Middle frontal gyrus (tissue), 1 donor: ENCODE data around the gene HARBI1.
A peak's percentile ranks its signal among the peaks of the same experiment; 100 is the strongest.
"Not testable (repeated sequence)": the region's sequence is repeated elsewhere in the genome, so short reads cannot be mapped to it uniquely, and the experiment has no call there.

Experiments
- DNase-seq: peaks from one replicate; pipeline ENCODE4 v3.0.0-alpha.2; 2015; ENCODE audit warnings: low spot score; ENCODE audit errors: extremely low spot score

HARBI1 gene

GRCh38 chr11:46597609-46598219 lies 19.3 kb downstream of the HARBI1 start:
- no peak for DNase-seq

GRCh38 chr11:46597155-46597554 lies 19.9 kb downstream of the HARBI1 start:
- DNase-seq = no peak

- DNase-seq = no peak
These were observed 22.2 kb downstream of the HARBI1 start for GRCh38 chr11:46594785-46595184.

- DNase-seq = no peak
These were observed 22.7 kb downstream of the HARBI1 start for GRCh38 chr11:46594374-46594700.

GRCh38 chr11:46593550-46594373 lies 23.3 kb downstream of the HARBI1 start, which contains the start of gene AMBRA1:
Gene AMBRA1, minus strand, starts transcription at chr11:46594023. Its CDS starts 45,643 bp downstream, at chr11:46548380.
- DNase-seq = peak; percentile 80

GRCh38 chr11:46590740-46591605 lies 26.1 kb downstream of the HARBI1 start:
- no peak for DNase-seq

GRCh38 chr11:46588915-46589314 lies 28.1 kb downstream of the HARBI1 start:
- DNase-seq = no peak

- no peak for DNase-seq
These were observed 28.9 kb downstream of the HARBI1 start for GRCh38 chr11:46588131-46588530.

- not testable (repeated sequence) for DNase-seq
These were observed 33.5 kb downstream of the HARBI1 start for GRCh38 chr11:46583513-46583912.

- no peak for DNase-seq
These were observed 34.4 kb downstream of the HARBI1 start for GRCh38 chr11:46582588-46582987.

- no peak for DNase-seq
These were observed 40.0 kb downstream of the HARBI1 start for GRCh38 chr11:46577058-46577457.

GRCh38 chr11:46574656-46575055 lies 42.4 kb downstream of the HARBI1 start:
- no peak for DNase-seq

GRCh38 chr11:46570790-46571398 lies 46.1 kb downstream of the HARBI1 start:
- DNase-seq = no peak

- DNase-seq = no peak
These were observed 51.7 kb downstream of the HARBI1 start for GRCh38 chr11:46565232-46565840.

GRCh38 chr11:46564459-46564858 lies 52.6 kb downstream of the HARBI1 start:
- no peak for DNase-seq

- no peak for DNase-seq
These were observed 54.5 kb downstream of the HARBI1 start for GRCh38 chr11:46562527-46562926.

GRCh38 chr11:46560300-46560991 lies 56.6 kb downstream of the HARBI1 start:
- no peak for DNase-seq

- no peak for DNase-seq
These were observed 57.2 kb downstream of the HARBI1 start for GRCh38 chr11:46559815-46560214.

GRCh38 chr11:46557684-46558151 lies 59.3 kb downstream of the HARBI1 start:
- no peak for DNase-seq
